Hepatic stellate cell (primary cell): ENCODE results near the gene MYOD1.

Experiments
- DNase-seq: peaks from one replicate; pipeline ENCODE4 v3.0.0; 2011; ENCODE audit warnings: low spot score

The MYOD1 gene

DNA sequence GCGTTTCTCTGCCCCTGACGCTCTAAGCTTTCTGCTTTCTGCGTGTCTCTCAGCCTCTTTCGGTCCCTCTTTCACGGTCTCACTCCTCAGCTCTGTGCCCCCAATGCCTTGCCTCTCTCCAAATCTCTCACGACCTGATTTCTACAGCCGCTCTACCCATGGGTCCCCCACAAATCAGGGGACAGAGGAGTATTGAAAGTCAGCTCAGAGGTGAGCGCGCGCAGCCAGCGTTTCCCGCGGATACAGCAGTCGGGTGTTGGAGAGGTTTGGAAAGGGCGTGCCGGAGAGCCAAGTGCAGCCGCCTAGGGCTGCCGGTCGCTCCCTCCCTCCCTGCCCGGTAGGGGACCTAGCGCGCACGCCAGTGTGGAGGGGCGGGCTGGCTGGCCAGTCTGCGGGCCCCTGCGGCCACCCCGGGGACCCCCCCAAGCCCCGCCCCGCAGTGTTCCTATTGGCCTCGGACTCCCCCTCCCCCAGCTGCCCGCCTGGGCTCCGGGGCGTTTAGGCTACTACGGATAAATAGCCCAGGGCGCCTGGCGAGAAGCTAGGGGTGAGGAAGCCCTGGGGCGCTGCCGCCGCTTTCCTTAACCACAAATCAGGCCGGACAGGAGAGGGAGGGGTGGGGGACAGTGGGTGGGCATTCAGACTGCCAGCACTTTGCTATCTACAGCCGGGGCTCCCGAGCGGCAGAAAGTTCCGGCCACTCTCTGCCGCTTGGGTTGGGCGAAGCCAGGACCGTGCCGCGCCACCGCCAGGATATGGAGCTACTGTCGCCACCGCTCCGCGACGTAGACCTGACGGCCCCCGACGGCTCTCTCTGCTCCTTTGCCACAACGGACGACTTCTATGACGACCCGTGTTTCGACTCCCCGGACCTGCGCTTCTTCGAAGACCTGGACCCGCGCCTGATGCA, at the start of gene MYOD1:
Gene MYOD1, plus strand, starts transcription at position 544 of the 910 bp plus-strand sequence. Its CDS starts 212 bp downstream, at position 756.
- DNase-seq, result no peak

GRCh38 chr11:17672469-17672868, 46.9 kb upstream of the MYOD1 start:
- DNase-seq, result no peak

DNA sequence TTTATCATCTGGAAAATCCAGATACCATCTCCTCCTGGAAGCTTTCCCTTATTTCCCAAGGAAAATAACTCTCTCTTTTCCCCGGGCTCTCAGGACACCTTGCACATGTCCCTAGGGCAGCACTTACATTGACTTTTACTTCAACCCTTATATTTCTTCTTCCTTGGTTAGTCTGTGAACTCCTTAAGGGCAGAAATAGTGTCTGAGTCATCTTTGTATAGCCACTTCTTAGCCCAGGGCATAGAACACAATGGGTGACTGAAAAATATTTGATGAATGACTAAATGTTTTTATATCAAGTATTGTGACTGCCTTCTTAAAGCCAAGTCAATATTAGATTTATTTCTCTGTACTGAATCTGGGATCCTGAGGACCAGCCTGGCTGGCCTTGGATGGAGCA, 45.4 kb upstream of the MYOD1 start:
- DNase-seq, result no peak

GRCh38 chr11:17682848-17683247, 36.5 kb upstream of the MYOD1 start:
- no peak for DNase-seq

DNA sequence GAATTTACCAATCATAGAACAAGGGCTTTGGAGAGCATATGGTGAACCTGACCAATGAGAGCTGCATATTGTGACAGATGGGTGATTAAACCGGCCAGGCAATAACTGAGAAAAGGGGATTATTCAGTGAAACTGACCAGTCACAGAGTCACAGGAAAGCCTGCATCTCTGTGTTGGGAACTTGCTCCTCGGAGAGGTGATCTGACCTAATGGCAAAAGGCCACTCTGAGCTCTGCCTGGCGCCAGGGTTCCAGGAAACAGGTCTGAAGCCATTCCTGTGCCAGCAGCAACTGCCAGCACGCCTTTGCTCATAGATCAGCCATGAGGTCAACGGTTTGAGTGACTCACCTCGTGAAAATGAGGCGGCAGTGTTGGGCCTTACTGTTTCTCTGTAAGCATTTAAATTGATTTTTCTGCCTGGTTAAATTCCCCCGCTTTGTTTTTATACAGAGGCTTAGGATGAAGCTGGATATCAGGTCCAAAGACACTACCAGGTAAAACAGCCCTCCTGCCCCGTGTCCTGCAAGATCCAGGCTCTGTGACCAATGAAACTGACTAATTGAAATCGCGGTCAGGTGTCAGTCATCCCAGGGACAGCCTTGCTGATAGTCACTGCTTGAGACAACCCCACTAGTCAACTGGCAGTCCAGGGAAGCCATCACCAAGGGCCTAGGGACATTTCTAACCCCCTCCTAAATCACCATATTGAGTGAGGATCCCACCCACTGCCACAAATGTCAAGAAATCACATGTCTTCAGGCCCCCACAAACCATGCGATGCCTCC, 35.8 kb upstream of the MYOD1 start:
- DNase-seq, result no peak

DNA sequence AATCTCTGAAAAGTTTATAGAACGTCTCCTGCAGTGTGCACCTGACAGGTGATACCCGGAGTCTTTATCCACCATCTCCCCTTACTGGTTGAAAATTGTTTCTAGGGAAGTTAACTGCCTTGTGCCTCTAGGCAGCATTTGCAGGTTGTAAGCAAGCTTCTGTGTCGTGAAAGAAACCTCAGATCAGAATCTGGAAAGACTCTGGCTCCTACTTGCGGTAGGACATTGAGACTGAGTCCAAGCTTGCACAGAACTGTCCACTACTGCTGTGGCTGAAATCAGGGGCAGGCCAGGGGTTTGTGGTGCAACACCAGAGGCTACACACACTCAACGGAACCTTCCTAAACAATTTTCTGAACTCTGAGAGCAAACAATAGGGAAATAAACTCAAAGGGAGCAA, 34.8 kb upstream of the MYOD1 start:
- DNase-seq, result no peak

DNA sequence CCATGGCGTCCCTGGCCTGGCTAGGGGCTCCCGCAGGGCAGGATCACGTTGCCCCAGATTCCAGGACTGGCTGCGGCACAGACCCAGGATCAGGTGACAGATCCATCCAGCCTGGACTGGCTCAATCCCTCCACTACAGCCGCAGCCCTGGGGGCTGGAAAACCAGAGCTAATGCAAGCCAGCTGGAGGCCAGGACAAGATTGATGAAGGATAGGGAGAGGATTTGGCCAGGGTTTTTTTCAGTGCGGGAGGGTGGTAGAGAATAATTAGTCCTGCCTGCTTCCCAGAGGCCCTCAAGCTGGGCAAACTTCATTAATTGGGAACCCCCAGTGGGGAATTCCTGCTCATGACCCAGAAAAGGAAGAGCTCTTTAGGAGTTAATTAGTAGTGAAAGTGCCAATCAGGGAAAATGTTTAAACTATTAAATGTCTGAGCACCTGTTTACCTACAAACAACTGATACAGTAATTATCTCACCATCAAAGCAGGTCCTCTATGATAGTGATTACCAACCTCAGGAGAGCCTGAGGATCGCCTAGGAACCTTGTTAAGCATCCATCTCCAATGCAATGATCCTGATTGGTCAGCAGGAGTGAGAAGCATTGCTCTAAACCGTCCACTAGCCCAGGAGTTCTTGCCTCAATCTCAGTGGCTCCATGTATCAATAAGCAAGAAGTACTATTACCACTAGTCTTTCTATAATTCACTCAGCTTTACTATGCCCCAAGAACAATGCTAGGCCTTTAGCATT, 33.0 kb upstream of the MYOD1 start:
- DNase-seq, result no peak

GRCh38 chr11:17687946-17688670, 31.3 kb upstream of the MYOD1 start:
- DNase-seq, result no peak

DNA sequence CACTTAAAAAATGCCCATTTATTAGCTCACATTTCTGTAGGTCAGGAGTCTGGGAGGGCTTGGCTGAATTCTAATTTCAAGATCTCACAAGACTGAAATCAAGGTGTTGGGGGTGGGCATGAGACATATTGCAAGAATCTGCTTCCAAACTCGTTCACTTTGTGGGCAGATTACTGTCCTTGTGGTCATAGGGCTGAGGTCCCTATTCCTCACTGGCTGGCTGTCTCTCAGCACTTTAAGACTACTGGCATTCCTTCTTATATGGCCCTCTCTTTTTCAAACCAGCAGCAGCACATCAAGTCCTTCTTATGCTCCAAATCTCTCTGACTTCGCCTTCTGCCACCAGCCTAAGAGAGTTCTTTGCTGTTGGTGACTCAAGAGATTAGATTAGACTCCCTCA, 27.8 kb upstream of the MYOD1 start:
- DNase-seq, result no peak

GRCh38 chr11:17691976-17692375, 27.4 kb upstream of the MYOD1 start:
- no peak for DNase-seq

- DNase-seq, result no peak
Observed at GRCh38 chr11:17692931-17693330, 26.4 kb upstream of the MYOD1 start.

- DNase-seq, result no peak
Observed at GRCh38 chr11:17693531-17693930, 25.8 kb upstream of the MYOD1 start.

DNA sequence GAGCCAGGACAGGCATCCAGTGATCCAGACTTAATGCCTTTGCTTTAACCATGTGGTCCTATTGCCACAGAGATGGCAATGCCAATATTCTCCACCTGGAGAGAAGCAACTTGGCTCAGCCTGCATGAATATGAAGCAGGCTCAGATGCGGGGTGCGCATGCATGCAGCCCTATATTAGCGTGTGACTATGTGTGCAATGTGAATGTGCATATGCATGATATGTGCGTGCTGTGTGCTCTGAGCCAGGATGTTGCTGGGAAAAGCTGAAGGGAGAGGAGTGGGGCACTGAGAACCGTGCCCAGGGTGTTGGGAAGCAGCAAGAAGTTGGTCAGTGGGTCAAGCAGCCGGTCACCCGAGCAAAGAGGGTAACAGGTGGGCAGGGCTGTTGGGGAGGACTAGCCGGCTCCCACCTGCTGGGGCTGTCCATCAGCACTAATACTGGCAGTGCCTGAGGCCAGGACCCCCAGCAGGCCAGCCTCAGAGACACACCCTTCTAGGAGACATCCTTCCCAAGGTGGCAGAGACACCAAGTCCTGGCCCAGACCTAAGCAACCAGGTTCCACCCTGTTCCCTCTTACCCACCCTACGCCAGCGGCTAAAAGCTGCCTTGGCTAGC, 24.8 kb upstream of the MYOD1 start:
- no peak for DNase-seq

DNA sequence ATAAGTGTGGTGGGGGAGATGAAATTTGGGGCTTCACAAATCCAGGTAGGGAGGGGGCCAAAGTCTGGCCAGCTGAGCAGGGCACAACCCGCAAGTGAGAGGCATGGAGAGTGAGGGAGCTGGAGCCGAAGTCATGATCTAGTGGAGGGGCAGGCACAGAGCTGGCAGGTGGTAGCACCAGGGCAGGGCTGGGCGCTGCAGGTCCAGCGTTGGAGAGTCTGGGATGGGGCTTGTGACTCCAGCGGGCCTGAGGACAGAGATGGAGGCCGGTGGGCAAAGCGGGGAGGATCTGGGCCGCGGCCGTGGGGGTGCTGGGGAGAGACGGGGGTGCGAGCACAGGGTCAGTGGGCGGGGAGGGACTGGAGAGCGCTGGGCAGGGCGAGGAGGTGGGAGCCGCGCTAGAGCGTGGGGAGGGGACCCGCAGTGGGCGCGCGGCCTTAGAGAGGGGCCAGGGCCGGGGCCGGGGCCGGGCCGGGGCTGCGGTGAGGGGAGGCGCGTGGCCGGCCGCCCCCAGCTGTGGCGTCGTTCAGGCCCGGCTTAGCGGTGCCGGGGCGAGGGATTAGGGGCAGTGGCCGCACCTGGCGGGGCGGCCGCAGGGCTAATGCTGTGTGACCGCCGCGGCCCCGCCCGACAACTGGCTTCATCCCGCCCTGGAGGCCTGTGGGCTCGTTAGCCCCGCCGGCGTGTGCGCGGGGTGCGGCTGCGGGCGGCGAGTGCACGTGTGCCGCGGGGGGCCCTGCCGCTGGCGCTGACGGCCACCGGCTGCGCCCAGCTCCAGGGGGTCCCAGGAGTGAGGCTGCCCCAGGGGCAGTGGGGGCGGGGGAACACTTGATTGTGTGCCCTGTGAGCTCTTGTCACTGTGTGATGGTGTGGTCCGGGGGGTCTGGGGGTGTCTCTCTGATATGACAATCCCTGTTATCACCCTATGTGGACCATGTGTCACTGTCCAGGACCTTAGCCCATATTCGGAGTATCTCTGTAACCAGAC, 23.6 kb upstream of the MYOD1 start:
- DNase-seq, result no peak

DNA sequence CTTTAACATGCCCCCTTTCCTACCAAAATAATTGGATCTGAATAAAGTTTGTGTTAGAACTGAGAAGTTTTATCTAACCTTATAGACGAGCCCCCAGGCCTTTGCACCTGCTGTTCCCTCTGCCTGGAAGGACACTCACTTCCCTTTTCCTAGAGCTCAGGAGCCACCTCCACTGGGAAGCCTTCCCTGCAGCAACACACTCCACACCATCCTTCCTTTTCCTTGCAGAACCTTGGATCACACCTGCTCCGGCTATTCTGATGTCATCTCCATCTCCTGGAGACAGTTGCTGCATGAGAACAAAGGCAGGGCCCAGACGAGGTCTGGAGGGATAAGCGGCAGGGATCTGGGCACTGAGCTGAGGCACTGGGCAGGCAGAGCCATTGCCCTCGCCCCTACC, 22.6 kb upstream of the MYOD1 start:
- no peak for DNase-seq

DNA sequence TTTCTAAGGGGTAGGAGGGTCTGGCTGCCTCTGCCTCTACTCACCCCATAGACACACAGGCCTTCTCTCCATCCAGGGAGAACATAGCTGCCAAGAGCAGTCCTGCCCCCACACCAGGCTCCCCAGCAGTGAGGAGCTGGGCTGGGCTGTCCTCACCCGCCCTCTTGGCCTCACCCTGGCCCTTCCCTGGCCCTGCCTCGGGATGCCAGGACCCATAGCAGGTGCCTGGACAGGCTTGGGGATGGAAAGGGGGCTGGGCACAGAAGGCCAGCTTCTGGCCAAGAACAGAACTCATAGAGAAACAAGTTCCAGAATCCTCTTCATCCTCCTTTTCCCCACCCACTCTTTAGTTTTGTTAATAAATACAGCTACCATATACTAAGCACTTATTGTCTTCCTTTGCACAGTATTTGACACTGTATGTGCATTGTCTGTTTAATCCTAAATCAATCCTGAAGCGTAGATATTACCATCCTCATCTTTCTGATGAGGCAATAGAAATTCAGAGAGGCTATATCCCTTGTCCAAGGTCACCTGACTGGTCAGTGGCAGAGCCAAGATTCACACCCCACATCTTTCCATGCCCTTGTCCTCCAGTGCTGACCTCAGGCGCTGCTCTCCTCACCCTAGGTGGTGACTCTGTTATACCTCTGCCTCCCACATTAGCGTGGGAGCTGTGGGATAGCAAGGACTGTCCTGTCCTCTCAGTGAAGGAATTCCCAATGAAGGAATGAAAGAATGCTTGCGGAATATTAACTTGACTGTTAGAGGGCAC, 22.0 kb upstream of the MYOD1 start:
- DNase-seq, result no peak

GRCh38 chr11:17699147-17700114, 19.9 kb upstream of the MYOD1 start:
- DNase-seq, result no peak

- DNase-seq, result no peak
Observed at GRCh38 chr11:17700991-17701390, 18.4 kb upstream of the MYOD1 start.
